ENCODE results near the gene STARD3.

STARD3 gene

DNA sequence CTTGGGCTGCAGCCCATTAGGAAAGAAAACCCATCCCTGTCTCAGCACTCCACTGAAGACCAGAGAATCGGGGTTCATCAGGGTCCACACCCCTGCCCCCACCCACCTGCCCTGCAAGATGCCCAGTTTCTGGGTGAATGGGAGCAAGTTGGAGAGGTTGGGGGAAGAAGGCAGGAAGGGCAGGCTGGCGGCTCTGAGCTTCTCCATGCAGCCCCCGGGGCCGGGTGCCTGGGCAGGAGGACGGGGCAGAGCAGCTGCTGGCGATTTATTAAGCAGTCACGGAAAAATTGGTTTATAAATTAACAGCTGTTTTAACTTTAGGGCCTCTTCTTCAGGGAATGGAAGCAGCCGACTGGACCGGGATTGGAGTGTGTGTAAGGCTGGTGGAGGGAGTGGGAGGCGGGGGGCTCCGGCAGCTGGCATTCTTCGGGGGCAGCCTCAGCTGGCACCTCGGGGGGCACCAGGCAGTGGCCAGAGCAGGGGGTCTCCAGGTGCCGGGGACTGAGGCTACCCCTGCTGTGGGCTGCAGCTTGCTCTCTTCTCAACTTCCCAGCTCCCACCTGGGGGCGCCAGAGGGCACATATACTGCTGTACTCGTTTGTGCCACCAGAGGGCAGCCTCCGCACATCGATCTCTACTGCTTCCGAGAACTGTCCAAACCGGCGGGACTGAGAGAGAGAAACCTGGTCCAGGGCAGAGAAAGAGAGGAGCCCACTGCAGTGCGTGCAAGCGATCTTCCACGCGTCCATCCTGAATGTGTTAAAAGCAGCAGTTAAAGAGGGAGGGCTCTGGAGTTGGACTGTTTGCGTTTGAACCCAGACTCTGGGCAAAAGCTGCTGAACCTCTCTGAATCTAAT, 15.2 kb upstream of the STARD3 start:
- peak; percentile 82 for DNase-seq

DNA sequence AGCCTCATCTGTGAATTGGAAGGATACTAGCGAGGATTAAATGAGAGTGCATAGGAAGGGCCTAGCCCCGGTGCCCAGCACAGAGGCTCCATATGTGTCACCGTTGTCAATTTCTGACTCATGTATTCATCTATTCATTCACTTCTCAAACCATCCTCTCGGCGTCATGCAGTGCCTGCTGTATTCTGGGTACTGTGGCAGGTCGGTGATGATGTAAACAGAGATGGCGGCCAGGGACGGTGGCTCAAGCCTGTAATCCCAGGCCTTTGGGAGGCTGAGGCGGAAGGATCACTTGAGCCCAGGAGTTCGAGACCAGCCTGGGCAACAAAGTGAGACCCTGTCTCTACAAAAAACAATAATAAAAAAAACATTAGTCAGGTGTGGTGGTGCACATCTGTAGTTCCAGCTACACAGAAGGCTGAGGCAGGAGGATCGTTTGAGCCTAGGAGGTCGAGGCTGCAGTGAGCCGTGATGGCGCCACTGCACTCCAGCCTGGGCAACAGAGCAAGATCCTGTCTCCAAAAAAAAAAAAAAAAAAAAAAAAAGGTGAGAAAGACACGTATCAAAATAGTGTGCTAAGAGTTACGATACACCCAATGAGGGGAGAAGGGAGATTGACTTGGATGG, 14.5 kb upstream of the STARD3 start:
- DNase-seq, result no peak

DNA sequence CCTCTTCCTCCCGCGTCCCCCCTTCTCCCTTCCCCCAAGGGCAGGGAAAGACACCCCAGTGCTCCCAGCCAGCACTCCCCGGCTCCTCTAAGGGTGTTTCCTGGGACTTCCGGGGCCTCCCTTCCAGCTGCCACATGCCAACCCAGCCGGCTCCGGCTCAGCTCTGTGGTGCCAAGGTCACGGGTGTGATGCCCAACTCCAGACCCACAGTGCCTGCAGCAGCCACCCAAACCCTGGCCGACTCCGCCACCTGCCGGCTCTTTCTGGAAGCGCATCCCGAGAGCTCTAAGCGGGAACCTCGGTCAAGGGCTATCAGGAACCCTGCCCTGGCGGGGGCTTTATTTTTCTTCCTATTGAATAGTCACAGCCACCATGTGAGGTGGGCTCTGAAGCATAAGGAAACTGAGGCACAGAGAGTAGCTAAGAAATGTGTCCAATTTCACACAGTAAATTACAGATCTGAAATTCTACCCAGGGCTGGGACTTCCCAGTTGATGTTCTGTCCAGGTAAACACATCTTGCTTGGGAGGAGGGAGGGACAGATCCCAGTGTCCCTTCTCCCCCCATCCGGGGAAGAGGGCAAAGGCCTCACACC, 13.5 kb upstream of the STARD3 start:
- DNase-seq, result peak; percentile 81

DNA sequence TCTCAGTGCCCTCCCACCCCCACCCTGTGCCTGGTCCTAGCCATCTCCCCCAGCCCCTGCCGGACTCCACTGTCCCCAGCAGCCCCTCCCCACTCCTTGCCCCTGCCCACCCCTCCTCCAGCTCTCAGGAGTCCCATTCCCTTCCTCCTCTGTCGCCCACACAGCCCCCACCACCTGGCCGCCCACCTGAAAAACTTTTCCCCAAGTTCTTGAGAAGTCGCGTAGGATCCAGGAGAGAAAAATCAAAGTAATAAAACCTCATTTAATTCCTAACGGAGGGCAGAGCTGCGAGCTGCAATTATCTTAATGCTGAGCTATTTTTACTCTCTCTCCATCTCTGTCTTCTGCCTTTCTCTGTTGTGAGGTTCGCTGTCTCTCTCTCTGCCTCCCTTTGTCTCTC, 12.6 kb upstream of the STARD3 start:
- DNase-seq, result no peak

DNA sequence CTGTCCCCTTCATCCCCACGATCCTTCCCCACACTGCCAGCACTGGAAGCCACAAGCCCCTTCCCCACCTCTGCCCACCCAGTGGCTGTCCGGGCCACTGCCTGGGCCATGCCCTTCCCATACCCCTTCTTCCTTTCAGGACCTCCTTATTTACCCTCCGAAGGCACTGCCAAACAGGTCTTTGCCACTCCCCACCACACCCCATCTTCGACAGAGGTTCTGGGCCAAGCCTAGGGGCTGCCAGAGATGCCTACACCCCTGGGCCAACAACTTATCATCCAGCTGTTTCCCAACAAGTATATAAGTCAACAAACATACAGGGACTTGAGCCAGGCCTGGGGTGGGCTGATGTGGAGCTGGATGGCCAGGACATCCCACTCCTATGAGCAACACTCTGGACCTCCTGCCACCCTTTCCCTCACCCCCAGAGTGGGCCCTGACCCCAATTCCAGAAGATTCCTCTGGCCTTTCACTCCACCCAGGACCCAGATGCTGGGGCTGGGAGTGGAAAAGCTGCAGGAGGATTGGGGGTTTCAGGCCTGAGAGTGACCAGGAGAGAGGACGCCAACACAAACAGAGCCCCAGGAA, 11.7 kb upstream of the STARD3 start:
- no peak for DNase-seq

DNA sequence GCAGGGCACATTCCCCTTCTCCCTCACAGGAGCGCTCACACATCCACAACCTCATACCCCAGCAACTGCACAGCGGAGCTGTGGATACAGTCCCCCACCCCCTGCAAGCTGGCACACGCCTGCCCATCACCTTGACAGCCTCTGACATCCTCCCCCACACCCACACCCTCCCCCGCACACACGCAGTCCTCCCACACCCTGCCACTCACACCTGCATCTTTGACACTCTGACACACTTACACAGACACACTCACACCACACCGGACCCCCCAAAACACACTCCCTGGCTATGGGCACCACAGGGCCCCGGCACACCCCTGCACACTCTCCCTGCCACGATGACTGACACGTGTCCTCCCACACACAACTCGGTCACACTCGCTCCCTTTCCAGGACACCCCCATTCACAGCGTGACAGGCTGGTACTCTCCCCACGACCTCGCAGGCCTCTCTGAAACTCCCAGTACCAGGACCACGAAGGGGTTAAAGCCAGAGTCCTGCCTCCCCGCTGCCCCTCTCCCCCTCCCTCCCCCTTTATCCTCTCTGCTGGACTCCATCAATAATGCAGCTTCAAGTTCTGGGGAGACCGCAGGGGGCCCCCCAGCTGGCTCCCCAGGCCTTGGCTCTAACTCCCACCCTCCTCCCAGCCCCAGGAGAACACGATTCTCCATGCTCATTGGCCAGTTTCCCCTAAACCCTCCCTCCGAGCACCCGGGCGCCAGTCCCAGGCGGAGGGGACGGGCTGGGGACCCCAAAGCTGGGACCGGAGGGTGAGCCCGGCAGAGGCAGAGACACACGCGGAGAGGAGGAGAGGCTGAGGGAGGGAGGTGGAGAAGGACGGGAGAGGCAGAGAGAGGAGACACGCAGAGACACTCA, 10.5 kb upstream of the STARD3 start, which contains the start of gene PPP1R1B:
TSS of gene PPP1R1B (plus strand) at position 782 of the 876 bp plus-strand sequence. CDS start 441 bp downstream, outside the sequence.
- no peak for DNase-seq

DNA sequence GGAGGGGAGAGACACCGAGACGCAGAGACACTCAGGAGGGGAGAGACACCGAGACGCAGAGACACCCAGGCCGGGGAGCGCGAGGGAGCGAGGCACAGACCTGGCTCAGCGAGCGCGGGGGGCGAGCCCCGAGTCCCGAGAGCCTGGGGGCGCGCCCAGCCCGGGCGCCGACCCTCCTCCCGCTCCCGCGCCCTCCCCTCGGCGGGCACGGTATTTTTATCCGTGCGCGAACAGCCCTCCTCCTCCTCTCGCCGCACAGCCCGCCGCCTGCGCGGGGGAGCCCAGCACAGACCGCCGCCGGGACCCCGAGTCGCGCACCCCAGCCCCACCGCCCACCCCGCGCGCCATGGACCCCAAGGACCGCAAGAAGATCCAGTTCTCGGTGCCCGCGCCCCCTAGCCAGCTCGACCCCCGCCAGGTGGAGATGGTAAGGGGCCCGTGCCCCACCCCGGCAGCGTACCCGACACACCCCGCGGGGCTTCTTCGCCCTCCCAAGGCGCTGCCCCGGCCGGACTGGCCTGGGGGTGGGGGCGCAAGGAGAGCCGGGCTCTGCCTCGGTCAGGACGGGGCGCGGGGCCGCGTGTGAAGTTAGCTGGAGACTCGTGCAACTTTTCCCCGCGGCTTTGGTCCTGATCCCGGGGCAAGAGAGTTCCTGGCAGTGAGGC, 9.8 kb upstream of the STARD3 start:
- DNase-seq, result no peak

DNA sequence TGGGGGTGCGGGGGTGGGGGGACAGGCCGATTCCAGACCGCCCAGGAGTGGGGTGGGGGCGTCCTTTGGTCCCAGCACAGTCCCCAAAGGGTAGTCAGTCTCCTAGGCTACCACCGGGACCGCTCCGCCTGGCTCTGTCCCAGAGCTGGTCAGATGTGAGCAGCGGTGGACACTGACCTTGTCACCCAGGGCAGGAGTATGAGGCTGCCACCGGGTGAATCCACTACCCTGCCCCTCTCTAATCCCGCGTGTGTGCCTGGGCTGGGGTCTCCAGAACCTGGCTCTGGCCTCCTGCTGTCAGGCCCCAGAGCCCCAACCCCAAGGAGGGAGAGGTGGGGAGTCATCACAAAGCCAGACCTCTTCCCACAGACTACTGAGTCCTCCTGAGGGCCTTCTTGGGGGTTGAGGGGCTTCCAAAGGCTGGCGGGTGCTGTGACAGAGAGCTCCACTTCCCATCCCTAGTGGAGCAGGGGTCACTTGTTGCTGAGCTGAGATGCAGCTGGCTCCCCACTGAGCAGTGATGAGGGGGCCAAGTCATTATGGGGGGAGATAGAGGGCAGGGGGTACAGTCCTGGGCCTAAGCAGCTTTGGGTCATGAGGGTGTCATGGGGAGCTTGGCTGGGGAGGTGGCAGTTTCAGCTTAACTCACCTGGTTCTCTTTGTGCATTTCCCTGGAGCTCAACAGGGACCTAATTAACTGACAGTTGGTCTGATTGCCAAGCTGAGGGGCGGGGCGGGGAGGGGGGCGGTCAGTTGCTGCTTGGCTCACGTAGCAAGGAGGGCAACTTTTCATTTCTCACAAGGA, 9.0 kb upstream of the STARD3 start:
- DNase-seq, result no peak

DNA sequence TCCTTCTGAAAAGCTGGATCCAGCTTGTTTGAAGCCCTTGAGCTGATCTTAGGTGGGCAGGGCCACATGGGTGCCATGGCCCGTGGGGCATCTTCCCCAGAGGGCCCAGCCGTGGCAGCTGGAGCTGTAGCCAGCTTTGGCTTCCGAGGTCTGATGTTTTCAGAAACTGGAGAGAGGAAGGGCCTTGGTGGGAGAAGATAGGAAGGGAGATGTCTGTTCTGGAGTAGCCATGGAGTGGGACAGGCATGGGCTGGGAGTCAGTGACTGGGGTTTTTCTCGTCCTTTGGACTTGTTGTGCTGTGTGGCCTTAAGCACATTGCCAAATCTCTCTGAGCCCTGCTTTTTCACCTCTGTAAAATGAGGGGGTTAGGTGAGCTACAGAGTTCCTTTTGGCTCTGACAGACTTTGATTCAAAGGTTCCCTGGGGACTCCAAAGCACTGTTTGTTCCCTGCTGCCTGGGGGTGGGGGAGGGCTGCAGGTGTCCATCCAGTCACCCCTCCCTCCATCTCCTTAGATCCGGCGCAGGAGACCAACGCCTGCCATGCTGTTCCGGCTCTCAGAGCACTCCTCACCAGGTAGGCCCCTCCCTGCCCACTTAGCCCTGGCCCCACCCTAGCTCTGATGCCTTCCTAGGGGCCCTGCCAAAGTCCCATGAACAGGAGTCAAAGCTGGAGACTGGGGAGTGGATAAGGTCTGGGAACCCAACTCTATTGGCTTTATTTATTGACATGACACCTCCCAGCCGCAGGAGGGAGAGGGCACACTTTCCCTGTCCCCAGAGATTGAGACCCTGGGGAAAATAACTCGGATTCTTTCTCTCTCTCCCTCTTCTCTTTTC, 8.1 kb upstream of the STARD3 start:
- no peak for DNase-seq

DNA sequence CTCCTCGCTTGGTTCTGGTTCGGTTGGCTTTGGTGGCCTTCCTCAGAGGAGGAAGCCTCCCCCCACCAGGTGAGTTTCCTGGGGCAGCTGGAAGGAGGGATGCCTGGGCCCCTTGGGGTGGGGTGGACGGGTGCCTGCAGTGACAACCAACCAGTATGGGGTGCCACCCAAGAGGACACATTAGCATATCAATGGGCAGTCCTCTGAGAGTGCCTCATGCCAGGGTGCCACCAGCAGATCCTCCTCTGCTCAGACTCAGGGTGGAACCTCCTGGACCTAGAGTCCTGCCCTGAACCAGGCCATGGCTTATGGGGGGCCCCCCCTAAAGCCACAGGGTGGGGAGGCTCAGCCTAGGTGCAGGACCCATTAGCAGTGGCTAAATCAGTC, 7.5 kb upstream of the STARD3 start:
- DNase-seq, result no peak

DNA sequence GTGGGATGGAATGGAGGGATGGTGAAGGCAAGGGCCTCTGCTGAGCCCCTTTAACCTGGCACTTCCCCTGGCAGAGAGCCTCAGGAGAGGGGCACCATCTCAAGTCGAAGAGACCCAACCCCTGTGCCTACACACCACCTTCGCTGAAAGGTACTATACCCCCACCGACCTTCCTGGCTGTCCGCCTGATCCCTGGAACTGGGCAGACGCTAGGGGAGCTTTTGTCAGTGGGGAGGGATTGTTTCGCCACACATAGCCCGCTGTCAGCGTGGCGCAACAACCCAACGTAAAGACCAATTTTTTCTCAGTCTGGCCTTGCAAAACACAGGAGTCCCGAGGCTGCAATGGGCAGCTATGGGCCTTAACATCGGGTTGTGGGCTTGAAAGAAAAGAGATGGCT, 7.0 kb upstream of the STARD3 start:
- no peak for DNase-seq

DNA sequence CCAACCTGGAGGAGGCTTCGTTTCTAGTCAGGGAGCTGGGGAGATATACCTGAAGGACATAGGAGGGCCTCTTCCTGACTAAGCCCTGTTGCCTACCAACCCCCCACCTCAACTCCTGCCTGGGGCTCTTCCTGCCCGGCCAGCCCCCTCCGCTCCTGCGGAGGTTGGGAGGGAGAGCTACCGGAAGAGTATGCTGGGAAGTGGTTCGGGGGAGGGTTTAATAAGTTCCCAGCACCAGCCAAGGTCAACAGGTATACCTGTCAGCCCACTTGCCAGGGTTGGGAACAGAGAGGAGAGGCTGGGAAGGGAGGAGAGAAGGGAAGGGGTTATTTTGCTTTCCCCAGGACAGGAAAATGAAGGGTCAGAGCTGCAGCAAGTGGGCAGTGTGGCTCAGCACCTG, 5.5 kb upstream of the STARD3 start:
- no peak for DNase-seq

DNA sequence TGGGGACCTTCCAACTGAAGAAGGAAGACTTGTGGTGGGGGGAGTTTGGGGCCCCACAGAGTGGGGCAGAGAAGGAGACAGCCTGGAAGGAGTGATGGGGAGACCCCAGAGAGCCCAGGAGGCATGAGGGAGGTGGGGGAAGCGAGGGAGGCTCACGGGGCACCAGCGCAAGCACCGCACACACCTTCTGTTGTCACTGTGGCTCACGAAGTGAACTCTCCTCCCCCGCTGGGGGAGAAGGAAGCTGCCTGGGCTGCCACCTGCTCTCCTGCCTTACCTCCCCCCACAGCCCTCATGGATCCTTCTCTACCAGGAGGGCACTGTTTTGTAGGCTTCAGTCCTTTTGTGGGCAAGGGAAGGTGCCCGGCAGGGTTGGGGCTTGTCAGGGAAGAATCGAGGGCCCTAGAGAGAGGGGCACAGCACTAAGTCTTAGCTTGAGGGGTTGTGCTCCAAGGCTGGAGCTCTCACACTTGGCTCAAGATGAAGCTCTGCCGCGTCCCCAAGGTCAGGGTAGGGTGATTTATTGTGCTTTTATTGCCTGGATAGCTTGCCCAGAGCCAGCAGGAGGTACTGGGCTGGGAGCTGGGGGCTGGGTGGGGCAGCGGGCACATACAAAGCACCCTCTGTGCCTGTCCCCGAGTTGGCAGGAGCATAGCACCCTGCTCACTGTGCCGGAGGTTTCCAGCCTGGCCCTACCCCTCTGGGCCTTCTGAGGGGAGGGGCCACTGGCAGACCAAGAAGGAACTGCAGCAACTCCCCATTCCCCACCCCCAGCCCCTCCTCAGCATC, 4.6 kb upstream of the STARD3 start:
- no peak for DNase-seq

DNA sequence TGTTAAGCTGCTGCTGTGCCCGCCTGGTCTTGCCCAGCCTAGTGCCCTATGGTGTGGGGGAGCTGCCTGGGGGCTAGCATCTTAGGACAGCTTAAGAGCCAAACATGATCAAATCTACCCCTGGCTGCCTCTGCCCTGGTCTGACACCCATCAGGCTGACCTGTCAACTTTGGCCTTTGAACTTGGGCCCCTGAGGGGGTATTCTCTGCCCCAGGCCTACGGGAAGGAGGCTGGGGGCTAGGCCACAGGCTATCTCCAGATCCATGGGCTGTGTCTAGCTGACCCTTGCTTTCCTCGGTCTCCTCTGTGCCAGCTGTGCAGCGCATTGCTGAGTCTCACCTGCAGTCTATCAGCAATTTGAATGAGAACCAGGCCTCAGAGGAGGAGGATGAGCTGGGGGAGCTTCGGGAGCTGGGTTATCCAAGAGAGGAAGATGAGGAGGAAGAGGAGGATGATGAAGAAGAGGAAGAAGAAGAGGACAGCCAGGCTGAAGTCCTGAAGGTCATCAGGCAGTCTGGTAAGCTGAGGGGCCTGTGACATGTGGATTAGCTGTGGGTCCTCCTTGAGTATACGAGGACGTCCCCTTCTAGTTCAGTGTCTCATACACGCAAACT, 3.3 kb upstream of the STARD3 start:
- no peak for DNase-seq

DNA sequence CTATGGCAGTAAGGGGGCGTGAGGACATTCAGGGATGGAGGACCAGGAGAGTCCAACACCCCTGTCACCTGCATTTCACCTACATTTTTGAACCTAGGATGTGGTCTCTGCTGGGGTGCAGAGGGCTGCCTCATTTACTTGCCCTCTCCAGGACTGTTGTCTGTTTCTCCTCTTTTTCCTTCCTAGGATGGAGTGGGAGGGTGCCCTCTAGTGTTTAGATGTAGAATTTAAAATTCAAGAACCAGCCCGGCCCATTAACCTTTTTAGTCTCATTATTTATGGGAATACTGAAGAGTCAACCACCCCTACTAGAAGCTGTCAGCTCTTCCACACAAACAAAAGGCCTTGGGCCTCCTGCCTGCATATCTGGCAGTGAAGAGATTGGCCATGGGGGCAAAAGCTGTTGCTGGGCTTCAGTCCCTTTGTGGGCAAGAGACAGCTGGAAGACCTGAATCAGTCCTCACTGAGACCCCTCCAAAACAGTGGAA, 2.5 kb upstream of the STARD3 start:
- DNase-seq, result no peak

DNA sequence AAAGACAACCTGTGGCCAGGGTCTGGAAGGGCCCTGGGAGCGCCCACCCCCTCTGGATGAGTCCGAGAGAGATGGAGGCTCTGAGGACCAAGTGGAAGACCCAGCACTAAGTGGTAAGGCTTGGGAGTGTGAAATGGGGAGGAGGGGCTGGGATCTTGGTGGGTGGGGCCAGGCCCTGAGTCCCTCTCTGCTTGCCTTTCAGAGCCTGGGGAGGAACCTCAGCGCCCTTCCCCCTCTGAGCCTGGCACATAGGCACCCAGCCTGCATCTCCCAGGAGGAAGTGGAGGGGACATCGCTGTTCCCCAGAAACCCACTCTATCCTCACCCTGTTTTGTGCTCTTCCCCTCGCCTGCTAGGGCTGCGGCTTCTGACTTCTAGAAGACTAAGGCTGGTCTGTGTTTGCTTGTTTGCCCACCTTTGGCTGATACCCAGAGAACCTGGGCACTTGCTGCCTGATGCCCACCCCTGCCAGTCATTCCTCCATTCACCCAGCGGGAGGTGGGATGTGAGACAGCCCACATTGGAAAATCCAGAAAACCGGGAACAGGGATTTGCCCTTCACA, 1.2 kb upstream of the STARD3 start:
- DNase-seq, result no peak

DNA sequence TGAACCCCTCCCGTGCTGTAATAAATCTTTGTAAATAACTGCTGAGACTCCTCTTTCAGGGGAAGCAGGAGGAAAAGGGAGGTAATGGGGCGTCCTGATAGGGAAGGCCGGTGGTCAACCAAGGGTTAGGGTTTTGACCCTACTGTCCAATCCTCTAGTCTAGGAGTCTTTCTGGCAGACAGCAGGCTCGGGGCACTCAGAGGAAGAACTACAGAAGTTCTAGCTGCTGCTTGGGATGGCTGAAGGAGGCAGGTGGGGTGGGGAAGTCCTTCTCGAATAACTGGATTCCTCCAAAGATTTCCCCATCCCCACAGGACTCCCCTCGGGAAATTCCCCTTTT, 387 bp upstream of the STARD3 start:
- no peak for DNase-seq

DNA sequence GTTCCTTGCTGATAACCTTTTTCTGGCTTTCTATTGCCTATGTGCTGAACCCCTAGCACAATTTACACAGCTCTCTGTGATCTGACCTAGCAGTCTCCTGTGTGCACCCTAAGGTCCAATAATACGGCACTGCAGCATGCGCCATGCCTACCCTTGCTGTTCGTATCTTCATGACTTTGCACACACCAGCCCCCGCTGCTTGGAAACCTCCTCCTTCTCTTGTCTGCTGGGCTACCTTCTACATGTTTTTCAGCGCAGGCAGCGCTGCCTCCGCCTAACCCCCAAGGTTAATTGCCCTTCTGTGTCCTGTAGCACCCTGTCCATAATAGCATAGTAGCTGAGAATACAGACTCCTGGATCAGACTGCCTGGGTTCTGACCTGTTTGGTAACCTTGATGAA, 1.4 kb downstream of the STARD3 start:
- no peak for DNase-seq

DNA sequence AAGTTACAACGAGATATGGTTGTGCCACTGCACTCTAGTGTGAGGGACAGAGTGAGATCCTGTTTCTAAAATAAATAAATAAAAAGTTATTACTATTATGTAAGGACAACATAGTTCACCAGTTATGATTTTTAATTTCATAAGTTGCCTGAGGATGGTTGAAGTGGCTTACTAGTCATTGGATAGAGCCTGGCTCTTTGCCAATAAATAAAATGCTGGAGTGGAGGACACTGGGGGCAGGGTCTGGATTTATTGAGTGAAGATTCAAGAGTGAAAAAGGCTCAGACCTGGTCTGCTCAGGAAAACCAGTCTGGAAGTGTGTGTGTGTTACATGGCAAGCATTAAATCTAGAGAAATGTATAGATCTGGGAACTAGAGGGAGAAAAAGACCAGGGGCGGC, 2.1 kb downstream of the STARD3 start:
- DNase-seq, result no peak
